T47D (cell line): Measurements from ENCODE around the gene NNT.
"Not testable (repeated sequence)": the region's sequence is repeated elsewhere in the genome, so short reads cannot be mapped to it uniquely, and the experiment has no call there.

Source experiments
- DNase-seq, 2 experiments: peaks; one replicate each; pipeline versions ENCODE4 v3.0.0 to v3.0.0-alpha.2; 2011 to 2012; ENCODE audit warnings: low read depth in 1 of 2, low spot score in 1 of 2
- JUND ChIP-seq: IDR thresholded peaks from 2 replicates; pipeline ENCODE4 v1.6.1; 2012; ENCODE audit warnings: low read depth
- in situ Hi-C: cut with HindIII; loops from 2 replicates; pipeline ENCODE4 v1.10.0; 2016; ENCODE audit warnings: low sequenced_read_pairs, low pct_unique_long_range_greater_than_20kb

The NNT gene

DNA sequence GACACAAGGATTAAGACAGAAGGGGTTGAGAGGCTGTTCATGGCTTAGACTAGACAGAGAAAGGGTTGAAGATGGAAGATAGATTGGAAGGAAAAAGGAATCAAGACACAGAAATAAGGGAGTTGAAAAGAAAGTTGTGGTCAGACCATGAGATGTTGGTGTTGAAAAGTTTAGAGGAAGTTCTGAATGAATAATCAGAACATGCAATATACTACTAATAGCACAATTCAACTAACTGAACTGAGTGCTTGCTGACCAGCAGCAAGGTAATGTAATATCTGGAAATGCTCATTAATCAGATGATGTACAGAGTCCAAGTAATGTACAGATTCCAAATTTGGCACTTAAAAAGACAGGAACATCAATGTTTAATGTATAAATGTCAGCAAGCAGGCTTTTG is 10.6 kb upstream of the NNT start:
- DNase-seq = no peak
- in situ Hi-C loops = no loop called here
- TF ChIP-seq JUND = no peak

DNA sequence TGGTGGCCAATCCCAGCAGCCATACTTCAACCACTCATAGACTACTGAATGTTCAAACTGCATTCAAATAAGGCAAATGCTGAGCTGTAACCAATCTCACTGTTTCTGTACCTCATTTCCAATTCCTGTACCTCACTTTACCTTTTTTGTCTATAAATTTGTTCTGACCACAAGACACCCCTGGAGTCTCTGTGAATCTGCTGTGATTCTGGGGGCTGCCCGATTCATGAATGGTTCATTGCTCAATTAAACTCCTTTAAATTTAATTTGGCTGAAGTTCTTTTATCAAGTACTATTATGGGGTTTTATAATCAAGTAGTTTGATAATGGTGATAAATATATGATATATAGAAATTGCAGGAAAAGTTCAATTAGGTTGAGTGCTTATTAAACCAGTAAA is 4.1 kb upstream of the NNT start:
- DNase-seq, in situ Hi-C loops: not testable (repeated sequence)

DNA sequence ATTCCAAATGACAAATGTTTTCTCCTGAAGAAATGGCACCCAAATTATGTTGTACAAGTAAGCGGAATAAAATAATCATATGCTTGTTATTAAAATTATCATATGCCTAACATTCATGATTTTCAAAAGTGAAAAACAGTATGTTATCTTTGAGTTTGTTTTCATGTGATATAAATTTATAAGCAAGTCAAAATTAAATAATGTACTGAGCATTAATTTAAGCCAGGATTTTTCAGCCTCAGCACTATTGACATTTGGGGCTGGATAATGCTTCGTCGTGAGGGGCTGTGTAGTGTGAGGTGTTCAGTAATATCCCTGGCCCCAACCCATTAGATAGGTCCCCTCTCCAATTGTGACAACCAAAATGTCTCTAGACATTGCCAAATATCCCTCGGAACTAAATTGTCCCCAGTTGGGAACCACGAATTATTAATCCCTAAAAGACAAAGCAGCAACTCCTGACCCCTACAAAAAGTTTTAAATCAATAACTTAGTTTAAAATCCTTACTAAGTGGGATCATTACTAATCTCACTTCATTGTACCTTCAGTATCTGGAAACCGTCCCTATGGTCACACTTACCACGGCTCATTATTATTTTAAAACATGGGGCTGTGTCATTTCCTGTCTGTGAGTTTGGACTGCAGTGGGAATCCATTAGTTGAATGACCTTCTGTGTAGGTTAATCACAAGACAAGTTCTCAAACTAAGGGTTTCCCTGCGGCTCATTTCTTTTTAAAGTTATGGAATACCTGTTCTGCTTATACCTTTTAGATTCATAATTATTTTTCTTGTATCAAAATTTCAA is 1.3 kb upstream of the NNT start:
- TF ChIP-seq JUND = no peak
- DNase-seq = peak in 1 of 2 experiments; percentile 13
- in situ Hi-C loops = no loop called here

DNA sequence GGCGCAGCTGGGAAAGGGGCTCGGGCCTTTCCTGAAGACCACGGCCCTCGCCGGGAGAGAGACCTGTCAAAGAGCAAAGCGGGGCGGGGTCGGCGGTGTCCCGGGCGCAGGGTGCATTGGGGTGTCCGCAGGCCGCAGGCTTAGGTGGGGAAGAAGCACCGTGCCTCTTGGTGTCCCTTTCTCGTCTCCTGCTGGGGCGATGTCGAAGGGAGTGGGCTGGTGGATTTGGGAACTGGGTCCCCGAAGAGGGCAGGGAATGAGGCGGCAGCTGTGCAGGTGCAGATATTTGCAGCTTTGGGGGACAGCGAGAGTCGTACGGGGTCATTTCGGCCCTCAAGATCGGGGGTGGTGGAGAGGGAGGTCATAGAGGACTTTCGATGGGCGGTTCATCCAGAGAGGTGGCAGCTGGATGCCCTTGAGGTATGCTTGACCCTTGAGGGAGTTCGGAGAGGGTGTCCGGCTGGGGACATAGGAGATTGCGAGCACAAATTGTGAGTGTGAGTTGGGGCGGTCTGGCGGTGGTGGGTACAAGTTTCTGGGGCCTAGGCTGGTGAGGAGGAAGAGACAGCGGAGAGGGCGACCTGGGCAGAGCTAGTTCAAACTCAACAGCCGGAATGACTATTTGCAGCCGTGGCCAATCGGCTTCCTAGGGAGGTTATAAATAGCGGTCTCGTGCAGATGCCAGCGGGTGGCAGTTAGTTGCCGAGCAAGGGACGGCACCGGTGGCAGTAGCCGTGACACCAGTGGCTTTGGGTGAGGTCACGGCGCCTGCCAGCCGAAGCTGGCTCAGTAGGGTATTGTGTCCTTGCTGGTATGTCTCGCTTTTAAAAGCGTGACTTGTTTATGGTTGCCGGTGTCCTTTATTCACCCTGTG is 601 bp downstream of the NNT start:
- in situ Hi-C loops = no loop called here
- TF ChIP-seq JUND = no peak
- peak; percentile 93 to 94 for DNase-seq

DNA sequence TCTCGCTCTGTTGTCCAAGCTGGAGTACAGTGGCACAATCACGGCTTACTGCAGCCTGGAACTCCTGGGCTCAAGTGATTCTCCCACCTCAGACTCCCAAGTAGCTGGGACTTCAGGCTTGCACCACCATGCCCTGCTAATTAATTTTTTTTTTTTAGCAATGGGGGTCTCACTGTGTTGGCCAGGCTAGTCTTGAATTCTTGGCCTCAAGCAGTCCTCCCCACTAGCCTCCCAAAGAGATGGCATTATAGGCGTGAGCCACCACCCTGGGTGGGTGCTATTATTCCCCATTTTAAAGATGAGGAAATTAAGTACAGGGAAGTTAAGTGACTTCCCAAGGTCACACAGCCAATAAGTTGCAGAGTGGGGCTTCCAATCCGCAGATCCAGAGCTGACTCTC is 1.7 kb downstream of the NNT start:
- no peak for DNase-seq
- in situ Hi-C loops = no loop called here
- TF ChIP-seq JUND = no peak

DNA sequence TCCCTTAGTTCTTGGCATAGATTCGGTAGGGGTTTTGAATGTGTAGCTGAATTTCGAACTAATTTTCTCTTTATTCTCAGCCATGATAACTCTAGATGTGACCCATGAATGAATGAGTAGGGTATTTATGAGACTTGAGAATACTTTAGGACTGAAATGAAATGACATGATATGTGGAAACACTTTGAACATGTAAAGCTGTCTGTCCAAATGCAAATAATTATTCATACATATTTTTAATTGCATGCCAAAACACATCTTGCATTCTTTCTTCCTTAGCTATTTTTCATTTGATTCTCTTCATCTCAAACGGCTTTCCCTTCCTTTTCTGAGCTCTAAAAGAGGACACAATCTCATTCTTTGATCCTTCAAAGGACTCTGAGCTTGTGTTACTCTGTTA is 3.4 kb downstream of the NNT start:
- TF ChIP-seq JUND = no peak
- DNase-seq = no peak
- in situ Hi-C loops = no loop called here

DNA sequence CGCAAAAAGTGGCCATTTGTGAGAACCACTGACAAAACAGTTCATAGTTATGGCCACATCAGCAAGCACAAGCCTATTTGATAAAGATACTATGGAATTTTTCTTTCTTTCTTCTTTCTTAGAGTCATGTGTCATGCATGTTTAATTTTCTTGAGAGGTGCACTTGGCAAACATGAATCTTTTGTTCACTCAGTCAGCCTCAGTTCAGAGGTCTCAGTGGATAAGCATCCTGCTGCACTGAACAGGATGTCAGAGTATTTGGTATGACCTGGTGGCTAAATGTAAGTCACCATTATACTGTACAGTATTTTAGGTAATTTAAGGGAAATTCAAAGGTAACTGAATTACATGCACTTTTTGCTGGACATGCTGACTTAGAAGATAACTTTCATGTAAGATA is 5.4 kb downstream of the NNT start:
- no peak for TF ChIP-seq JUND
- DNase-seq = no peak
- in situ Hi-C loops = no loop called here

DNA sequence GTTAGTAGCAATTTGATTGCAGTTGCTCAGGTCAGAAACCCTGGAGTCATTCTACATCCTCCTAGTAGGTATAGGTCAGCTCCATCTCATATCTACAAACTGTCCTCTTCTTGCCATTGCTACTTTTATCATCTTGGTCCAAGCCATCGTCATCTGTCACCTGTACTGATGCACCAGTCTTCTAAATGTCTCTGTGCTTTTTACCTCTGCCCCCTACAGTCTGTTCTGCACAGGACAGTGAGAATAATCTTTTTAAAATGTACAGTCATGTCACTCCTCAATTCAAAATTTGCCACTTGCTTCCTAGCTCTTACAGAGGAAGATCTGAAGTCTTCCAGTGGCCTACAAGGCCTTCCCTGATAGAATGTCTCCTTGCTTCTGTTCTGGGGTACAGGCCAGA is 6.8 kb downstream of the NNT start:
- TF ChIP-seq JUND = no peak
- in situ Hi-C loops = no loop called here
- DNase-seq = peak; percentile 30 to 64

DNA sequence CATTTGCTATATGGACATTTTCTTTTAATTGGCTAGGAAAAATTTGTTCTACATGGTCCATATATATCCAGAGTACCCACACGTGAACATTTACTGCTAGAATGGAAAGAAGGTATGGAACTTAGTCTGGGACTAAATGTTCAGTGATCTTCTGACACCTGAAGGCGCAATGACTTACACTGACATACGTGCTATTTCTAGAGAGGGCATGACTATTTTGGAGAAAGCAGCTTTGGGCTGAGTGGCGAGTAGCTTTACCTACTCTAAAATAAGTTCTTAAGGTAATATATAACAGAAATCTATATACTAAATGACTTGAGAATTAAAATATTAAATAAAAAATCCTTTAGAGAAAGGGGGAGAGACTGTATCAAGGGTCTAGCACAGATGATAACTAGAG is 10.4 kb downstream of the NNT start:
- TF ChIP-seq JUND = no peak
- in situ Hi-C loops = no loop called here
- DNase-seq = no peak

DNA sequence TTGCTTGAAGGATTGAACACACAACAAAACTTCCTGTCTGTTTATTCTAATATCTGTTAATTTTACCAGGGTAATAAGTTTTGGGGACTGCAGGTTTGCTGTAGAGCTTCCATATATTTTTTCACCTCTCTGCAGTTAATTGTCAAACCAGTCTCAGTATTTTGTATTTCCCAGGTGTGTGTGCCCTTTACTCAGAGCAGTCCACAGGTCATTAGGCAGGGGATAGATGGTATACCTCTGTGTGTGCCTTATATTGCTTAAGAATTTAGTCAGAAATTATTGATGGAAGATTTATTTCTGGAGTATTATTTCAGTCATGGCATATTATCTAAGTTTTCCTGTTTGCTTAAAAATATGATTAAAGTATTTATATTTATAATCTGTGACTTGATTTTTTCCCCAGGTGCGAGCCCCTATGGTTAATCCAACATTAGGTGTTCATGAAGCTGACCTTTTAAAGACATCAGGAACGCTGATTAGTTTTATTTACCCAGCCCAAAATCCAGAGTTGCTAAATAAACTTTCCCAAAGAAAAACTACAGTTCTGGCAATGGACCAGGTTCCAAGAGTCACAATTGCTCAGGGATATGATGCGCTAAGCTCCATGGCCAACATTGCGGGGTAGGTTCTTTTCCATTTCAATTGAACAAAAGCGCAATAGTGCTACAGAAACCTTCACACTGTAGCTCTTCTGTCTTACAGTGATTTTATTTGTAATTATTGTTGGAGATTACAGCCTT is 12.6 kb downstream of the NNT start:
- no peak for DNase-seq
- TF ChIP-seq JUND = no peak
- in situ Hi-C loops = no loop called here

DNA sequence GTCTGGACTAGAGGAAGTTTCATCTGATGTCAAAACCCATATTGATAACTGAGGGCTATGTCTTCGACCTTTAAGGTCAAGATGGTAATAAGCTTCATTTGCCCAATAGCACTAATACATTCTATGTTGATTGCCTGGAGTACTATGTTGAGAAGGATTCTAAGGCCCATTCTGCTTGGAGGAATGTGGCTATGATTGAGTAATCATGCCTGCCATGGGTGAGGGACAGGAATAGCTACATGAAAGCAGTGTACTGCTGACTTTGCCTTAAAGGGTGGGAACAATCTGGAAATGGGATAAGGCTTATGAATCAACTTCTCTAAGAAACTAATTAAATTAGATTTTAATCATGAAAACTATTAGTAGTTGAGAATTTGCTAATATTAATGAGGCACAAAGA is 13.6 kb downstream of the NNT start:
- no peak for DNase-seq
- TF ChIP-seq JUND = no peak
- in situ Hi-C loops = no loop called here

DNA sequence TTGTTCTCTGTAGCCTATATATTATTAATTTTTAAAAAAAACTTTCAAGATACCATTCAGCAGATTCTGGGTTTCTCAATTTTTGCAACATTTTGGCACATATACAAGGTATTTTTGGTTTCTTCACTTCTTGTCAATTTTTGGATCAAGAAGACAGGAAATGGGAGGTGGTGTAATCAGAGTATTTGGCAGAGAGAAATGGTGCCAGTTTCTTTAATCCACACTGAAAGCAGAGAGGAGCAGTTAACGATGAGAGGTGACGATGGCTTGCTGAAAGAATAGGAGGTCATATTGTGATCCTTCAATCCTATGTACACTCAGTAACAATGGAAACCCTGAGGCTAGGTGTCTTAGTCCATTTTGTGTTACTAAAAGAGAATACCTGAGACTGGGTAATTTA is 16.4 kb downstream of the NNT start:
- no peak for TF ChIP-seq JUND
- in situ Hi-C loops = no loop called here
- DNase-seq = no peak

DNA sequence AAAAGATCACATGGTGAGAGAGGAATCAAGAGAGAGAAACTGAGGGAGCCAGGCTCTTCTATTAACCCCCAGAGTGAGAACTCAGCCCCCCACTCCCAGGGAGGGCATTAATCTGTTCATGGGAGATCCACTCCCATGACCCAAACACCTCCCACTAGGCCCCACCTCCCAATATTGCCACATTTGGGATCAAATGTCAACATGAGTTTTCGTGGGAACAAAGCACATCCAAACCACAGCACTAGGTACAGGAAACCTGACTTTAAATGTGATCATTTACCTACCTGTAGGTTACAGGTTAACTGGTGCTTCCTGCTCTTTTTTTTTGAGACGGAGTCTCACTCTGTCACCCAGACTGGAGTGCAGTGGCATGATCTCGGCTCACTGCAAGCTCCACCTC is 16.9 kb downstream of the NNT start:
- in situ Hi-C loops = no loop called here
- TF ChIP-seq JUND = no peak

More for the DNA sequence above, 16.9 kb downstream of the NNT start:
- DNase-seq = no peak
